HG03060 (cell line): Measurements from ENCODE around the gene PDXK.

Experiments
- ATAC-seq: cut with Tn5 transposase; IDR thresholded peaks from one replicate; pipeline ENCODE4 v1.9.1; 2021; ENCODE audit warnings: low read depth, moderate number of reproducible peaks; ENCODE audit not compliant: unreplicated experiment

PDXK gene

DNA sequence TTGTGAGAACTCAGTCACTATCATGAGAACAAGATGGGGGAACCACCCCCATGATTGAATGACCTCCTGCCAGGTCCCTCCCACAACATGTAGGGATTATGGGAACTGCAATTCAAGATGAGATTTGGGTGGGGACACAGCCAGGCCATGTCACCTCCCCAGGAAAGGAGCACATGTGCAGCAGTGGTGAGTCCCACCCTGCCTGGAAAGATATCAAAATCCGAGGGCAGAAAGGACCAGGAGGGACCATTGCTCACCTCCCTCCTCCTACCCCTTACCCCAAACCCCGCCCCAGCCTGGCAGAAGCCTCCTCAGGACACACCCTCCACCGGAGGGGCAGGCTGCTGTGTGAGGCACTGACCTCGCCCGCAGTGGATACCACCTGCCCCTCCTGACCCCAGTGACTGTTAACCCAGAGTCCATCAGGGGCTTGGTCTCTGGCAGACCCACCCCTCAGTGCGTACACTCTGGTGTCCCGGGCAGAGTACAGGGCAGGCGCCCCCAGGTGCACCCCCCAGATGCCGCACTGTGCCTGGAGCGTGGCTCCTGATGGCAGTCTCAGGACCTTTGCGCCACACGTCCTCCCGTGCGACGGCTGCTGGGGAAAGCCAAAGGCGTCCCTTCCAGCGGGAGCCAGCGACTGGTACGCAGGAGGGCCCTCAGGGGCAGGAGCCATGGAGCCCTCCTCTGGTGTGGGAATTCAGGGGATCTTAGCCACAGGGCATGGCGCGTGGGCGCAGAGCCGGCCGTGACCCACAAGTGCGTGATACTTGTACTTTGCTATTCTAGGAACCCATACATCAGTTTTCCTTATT lies 20.9 kb downstream of the PDXK start:
- ATAC-seq: no peak

DNA sequence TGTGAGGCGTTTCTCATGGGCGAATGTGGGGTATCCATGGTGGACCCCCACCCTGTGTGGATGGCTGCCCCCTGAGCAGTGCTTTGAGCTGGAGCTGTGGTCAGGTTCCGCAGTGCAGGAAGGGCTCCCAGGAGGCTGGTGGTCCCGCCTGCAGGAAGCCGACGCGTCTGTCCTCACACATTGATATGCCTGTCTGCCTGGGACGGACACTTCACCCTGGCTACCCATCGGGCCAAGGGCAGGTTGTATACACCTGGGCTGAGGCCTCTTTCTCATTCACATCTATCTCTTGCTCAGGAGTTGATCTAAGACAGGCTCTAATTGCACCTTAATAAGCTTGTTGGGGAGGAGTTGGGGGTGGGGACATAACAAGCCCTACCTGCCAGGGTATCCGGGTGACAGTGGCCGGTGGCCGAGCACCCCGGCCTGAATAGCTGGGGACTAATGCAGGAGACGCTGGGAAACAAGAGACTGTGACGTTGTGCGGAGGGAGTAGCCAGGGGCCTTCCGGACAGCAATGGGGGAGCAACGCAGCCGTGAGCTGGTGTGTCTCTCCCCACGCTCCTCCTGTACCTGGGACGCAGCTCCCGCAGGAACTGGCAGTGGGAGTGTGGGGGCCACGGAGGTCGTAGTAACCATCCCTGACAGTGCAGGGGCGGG lies 21.7 kb downstream of the PDXK start:
- ATAC-seq: no peak

GRCh38 chr21:43741423-43742096 lies 22.6 kb downstream of the PDXK start:
- no peak for ATAC-seq

DNA sequence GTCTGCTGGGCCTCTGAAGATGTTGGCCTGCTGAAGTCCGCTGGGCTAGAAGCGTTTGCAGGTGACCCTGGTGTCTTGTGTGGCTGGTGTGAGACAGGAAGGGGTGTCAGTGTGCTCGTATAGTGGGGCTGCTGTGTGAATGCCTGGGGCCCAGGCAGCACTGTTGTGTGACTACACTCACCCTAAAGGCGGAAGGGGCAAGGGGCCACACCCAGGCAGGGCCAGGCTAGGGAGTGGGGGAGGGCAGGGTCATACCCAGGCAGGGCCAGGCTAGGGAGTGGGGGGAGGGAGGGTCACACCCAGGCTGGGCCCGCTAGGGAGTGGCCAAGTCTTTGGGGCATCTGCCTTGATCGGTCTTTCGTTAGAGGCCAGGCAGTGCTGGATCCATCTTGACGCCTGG lies 25.0 kb downstream of the PDXK start:
- no peak for ATAC-seq

DNA sequence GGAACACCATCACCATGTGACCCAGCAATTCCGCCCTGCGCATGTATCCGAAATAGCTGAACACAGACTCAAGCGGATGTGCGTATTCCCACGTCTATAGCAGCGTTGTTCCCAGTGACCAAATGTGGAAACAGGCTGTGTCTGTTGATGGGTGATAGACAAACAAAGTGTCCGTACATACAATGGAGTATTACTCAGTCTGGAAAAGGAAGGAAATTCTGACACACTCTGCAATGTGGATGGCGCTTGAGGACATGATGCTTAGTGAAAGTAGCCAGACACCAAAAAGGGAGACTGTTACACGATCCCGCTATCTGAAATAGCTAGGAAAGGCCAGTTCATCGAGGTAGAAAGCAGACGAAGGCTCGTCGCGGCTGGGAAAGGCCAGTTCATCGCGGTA lies 25.8 kb downstream of the PDXK start:
- no peak for ATAC-seq

GRCh38 chr21:43745772-43746517 lies 27.0 kb downstream of the PDXK start:
- ATAC-seq: no peak

DNA sequence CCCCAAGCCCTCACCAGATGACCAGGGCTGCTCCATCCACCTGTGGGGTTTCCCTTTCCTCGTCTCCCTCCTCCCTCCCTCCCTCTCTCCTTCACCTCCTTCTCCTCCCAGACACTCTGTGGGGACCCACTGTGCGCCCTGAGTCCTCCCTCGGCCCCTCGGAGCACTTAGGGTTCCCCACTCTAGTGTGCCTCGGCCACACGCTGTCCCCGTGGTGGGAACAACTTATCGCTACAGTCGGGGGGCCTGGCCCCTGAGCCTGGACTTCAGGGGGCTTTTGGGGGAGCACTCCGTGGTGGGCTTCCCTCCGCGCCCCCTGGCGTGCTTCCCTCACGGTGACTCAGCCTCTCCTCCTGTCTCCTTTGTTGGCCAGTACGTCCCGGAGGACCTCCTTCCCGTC lies 29.7 kb downstream of the PDXK start:
- no peak for ATAC-seq

DNA sequence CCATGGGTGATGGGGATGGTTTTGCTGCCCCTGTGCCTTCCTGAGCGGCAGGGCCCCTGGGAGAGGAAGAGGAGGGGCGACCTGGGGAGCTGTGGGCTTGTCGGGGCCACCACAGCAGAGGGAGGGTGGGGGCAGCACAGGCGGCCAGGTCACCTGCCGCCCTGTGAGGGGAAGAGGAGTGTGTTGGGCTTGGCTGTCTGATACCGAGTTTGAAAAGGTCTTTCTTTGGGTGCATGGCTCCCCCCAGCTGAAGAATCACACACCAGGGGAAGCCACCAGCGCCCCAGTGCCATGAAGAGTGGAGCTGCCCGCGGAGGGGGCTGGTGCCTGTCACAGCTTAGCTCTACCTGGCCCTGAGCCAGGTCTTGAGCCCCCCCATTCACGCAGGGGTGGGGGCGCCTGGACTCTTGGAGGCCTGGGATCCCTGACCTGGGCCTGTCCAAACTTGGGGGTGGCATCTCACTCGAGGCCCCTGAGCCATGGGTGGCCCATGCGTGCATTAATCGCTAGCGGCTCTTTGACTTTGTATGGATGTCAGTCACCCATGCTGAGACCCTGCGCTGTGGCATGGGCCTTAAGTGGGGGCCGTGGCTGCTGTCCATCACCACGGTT lies 30.8 kb downstream of the PDXK start:
- ATAC-seq: no peak

DNA sequence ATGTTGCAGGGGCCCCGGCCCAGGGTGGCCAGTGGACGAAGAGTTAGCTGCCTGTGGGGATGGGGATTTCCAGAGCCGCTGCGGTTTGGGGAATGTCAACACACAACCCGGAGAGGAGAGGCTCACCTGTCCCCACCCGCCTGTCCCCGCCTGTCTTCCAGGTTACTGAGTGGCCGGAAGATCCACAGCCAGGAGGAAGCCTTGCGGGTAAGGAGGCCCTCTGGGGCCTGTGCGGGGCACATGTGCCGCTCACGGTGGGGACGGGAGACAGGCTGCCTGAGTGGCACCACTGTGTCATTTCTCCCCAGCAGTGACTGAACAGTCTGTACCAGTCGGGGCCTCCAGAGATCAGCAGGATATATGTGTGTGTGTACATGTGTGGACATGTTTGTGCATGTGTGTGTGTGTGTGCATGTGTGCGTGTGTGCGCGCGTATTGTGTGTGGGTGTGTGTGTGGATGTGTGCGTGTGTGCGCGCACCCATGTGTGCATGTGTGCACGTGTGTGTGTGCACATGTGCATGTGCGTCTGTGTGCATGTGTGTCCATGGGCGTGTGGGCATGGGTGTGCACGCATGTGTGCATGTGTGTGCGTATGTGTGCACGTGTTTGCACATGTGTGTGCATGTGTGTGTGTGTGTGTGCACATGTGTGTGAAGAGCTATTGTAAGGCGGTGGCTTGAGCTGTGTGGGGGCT lies 31.6 kb downstream of the PDXK start:
- ATAC-seq: no peak

DNA sequence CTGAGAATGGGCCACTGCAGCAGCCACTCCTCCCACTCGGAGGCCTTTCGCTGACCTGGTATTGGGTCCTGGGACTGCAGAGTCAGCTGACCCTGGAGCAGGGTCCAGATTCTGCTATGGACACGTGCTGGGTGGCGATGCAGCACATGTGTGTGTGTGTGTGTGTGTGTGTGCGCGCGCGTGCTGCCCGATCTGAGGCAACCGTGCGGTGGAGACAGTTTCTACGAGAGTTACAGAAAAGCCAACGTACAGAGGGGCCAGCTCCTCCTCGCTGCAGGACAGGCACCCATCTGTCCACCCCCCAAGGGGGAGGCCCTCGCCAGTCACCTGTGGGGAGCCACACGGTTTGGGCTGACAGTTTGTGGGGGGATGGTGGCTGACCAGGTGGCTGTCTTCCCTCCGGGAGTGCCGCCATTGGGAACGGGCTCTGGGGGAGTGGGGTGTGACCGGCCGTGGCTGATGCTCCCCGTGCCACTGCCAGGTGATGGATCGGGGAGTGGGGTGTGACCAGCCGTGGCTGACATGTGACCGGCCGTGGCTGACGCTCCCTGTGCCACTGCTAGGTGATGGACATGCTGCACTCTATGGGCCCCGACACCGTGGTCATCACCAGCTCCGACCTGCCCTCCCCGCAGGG lies 33.1 kb downstream of the PDXK start:
- no peak for ATAC-seq

DNA sequence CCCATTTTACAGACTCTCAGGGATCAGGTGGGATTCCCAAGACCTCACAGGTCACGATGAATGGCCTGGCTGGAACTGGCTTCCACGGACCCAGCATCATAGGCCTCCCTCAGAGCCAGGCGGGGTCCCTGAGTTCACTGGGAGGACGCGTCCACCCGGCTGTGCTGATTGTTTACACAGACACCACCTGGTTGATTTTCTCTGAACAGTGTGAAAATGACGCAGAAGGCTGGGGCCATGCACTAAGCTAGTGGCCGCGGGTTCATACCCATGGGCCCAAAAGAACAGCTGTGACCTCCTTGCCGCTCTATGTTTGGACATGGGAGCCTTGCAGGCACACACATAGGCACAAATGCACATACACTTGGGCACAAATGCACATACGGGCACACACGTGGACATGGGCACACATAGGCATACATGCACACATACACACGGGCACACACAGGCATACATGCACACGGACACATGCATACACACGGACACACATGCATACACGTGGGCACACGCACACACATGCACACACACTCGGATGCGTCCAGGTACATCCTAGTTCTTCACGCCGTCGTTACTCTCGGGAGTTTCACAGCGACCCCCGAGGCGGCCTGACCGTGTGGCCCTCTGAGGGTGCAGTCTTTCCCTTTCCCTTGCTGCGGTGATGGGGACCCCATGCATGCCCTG lies 34.0 kb downstream of the PDXK start:
- no peak for ATAC-seq

DNA sequence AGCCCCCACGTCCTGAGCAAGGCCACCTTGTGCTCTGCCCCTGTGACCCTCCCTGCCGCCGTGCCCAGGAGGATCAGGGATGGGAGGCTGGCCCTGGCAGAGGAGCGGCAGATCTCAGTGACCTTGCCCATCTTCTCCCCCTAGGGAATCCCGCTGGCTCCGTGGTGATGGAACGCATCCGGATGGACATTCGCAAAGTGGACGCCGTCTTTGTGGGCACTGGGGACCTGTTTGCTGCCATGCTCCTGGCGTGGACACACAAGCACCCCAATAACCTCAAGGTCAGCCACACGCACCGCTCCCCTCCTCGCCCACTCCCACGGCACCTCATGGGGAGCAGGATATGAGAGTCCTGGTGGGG lies 34.5 kb downstream of the PDXK start:
- no peak for ATAC-seq

DNA sequence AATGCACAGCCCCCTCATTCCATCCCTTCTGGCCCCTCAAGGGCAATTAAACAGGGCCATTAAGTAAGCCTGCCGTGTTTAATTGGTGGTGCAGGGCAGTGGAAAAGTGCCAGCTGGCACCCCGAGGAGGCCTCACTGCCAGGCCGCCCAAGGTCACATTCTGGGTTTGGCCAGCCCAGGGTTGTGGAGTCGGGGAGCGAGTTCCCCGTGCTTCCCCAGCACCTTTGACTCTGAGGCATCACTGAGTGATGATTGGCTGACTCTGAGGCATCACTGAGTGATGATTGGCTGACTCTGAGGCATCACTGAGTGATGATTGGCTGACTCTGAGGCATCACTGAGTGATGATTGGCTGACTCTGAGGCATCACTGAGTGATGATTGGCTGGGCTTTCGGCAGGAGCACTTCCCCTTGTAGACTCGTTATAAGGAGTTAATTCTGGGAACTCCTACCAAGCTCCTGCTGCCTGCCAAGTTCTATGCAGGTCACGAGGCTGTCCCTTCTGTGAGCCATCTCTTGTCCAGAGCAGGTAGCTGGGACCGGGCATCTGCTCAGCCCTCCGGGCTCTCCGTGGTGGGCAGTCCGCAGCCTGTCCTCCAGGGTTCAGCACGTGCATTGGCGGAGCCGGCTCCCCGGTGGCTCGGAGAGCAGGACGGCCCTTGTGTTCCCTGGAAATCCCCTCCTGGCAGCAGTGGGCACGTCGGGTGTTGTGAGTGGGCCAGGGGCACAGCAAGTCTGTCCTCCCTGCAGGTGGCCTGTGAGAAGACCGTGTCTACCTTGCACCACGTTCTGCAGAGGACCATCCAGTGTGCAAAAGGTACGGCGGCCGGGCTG lies 36.2 kb downstream of the PDXK start:
- ATAC-seq: no peak

DNA sequence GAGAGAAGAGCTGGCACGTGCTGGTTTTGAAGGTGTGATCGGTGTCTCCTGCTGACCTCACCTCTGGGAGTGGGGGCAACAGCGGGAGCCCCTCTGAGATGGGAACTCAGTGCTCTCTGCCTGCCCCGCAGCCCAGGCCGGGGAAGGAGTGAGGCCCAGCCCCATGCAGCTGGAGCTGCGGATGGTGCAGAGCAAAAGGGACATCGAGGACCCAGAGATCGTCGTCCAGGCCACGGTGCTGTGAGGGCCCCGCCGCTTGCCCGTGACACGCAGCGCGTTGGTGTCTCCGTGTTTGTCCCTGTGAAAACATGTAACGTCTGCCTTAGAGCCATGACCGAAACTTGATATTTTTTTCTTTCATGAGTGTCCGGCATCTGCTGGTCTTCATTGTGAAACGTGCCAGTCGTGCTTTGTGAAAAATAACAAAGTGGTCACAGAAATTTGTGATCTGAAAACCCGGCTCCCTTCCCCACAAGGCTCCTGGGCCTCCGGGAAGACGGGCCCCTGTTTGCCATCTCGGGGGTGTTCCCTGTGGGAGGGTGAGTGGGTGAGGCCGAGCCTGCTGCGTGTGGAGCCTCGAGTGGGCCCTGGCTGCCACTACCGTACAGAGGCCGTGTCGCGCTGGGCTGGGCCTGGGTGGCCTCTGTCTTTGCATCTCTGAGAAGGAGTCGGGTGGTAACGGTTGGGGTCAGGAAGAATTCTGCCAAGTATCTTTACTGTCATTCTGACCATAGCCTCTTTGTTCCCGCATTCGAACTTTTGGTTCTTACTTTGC lies 37.1 kb downstream of the PDXK start:
- ATAC-seq: no peak

GRCh38 chr21:43757601-43758000 lies 38.7 kb downstream of the PDXK start:
- ATAC-seq: no peak

DNA sequence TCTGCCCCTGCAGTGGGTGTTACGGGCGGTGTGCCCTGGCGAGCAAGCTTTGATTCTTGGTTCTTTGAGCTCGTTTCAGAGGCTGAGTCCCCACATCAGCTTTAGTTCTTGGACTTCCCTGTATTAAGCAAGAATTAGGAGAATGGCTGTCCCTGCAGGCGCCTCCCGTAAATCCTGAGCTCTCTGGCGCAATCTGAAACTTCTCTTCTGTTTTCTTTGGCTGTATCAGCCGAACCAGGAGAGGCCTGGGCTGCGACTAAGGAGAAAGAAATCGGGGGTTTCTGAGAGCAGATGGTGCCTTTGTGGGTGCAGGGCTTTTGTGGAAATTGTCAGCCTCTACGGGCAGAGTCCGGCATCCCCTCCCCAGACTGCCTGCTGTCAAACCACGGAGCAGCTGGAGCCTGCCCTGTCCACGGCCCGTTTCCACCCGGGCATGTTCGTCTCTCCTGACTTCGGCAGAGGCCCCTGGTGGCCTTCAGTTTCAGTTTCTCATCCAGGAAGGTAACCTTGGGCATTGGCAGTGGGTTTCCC lies 39.2 kb downstream of the PDXK start:
- no peak for ATAC-seq

- ATAC-seq: no peak
These were observed 39.9 kb downstream of the PDXK start for GRCh38 chr21:43758811-43759210.
